ENCODE data around the gene MORN1. TPM values are rescaled to one million over a fixed set of nuclear protein-coding genes. Genes with fewer than 3 reads are reported as not detected.

Gene MORN1
- total and polyA plus RNA-seq, 2 of the 8 experiments (the other 6 are each of a cell fraction or from before 2014, with no cell fraction given) = 5.0 to 9.1 TPM

DNA sequence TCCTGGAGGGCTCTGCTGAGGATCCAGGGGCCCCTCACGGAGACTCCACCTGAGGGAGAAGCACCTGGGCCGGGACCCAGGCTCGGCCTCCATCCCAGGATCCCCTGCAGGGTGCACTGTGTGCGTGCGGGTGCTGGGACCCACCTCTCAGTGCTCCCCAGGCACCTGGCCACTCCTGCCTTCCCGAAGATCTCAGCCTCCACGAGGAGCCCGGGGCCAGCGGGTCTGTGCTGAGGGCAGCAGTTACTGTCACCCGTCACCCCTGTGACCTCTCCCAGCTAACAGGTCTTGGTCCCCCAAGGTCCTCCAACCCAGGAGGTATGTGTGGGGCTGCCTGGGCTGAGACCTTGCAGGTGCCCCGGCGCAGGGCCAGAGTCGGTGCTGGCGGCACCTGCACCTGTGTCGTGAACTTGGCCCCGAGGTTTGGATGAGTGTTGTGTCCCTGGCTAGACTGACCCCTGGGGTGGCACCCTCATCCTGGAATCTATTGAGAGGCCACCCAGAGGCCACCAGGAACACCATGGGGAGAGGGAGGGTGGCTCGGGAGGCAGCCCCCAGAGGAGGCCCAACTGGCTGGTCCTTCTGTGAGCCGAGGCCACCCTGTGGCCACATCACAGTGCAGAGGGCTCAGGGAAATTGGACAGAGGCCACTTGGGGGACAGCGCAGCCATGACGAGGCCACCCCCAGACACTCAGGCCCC is 17.7 kb downstream of the MORN1 start:
- Histone ChIP-seq H3K79me1 (ENCODE audit: low read depth, low read length) (no peaks in the 10 kb centered on the region), H2BK12ac (ENCODE audit: low read depth, low read length) (no peak overlapping the region), H4K20me1 (replicated peaks in 1 of 2; ENCODE audit: control insufficient read depth in 1 of 2, insufficient read depth in 2 of 2, low read length in 2 of 2) (no peaks in the 10 kb centered on the region), H2AFZ (ENCODE audit: low read length) (no peak overlapping the region), H3K23me2 (ENCODE audit: low read depth, low read length) (no peaks in the 10 kb centered on the region), H3K4me2 (ENCODE audit: insufficient read depth in 1 of 2, low read depth in 2 of 2, low read length in 2 of 2) (no peak overlapping the region), H3K36me3 (ENCODE audit: control insufficient read depth in 2 of 4, insufficient read depth in 4 of 4, low read length in 3 of 4) (no peaks in the 10 kb centered on the region), H3K18ac (ENCODE audit: extremely low read depth, low read length) (no peak overlapping the region), H3K9me3 (ENCODE audit: insufficient read depth in 2 of 2, low read depth in 1 of 2, low read length in 1 of 2) (no peaks in the 10 kb centered on the region), H3K4me1 (replicated peaks in 1 of 4; ENCODE audit: control insufficient read depth in 3 of 4, insufficient read depth in 4 of 4, low read length in 3 of 4) (no peaks in the 10 kb centered on the region), H2BK15ac (ENCODE audit: low read length) (no peak overlapping the region), H3K56ac (replicated peaks; ENCODE audit: insufficient read length, low read depth, low read length) (no peak overlapping the region), H2BK120ac (replicated peaks; ENCODE audit: low read depth, low read length) (no peak overlapping the region), H3K23ac (ENCODE audit: insufficient read length) (no peak overlapping the region), H4K8ac (ENCODE audit: extremely low read depth, insufficient read depth, low read length) (peak overlapping the region; percentile 68), H2BK20ac (ENCODE audit: low read length) (no peak overlapping the region), H2AK5ac (ENCODE audit: low read depth, low read length) (no peak overlapping the region), H3K14ac (ENCODE audit: insufficient read length) (no peak overlapping the region), H3K4me3 (ENCODE audit: extremely low read depth in 1 of 4, insufficient read depth in 2 of 4, low read depth in 3 of 4, low read length in 4 of 4) (no peak overlapping the region), H3K9ac (replicated peaks in 1 of 4; ENCODE audit: extremely low read depth in 1 of 4, low read depth in 3 of 4, low read length in 3 of 4) (no peak overlapping the region), H3K27me3 (replicated peaks in 1 of 4; ENCODE audit: control insufficient read depth in 3 of 4, extremely low read depth in 1 of 4, insufficient read depth in 3 of 4, low read length in 3 of 4) (no peaks in the 10 kb centered on the region), H4K91ac (replicated peaks; ENCODE audit: insufficient read length, low read length) (no peak overlapping the region), H4K5ac (ENCODE audit: insufficient read length, low read depth, low read length) (no peak overlapping the region), H2BK5ac (ENCODE audit: low read depth, low read length) (no peak overlapping the region), H3K4ac (replicated peaks; ENCODE audit: insufficient read length, low read depth, low read length) (no peak overlapping the region), H3K79me2 (ENCODE audit: control insufficient read depth in 1 of 2, insufficient read depth in 2 of 2, low read length in 2 of 2) (no peaks in the 10 kb centered on the region), H3K27ac (ENCODE audit: low read depth, low read length) (no peak overlapping the region)
- ChIA-PET CTCF (ENCODE audit: partially characterized antibody) (interaction anchor here (5.1 kb wide), 1 partner anchor 8 kb away, joined by 22 read pairs; no protein-coding TSS in a partner anchor), POLR2A (ENCODE audit: partially characterized antibody) (no interaction called here)
- FAIRE-seq = no peak
- no peak for DNase-seq (ENCODE audit: low read depth in 1 of 2, low spot score in 2 of 2)
- TF ChIP-seq SRF (IDR thresholded peaks at IDR 0.05; ENCODE audit: low read depth, low read length) = no peak
- TF ChIP-seq HDAC2 (IDR thresholded peaks at IDR 0.05; ENCODE audit: borderline replicate concordance in 1 of 2, low read depth in 2 of 2, low read length in 2 of 2) = no peak
- TF ChIP-seq EP300 (IDR thresholded peaks at IDR 0.05; ENCODE audit: borderline replicate concordance in 1 of 2, low read depth in 2 of 2, low read length in 2 of 2) = no peak
- no peak for TF ChIP-seq SIRT6 (IDR thresholded peaks at IDR 0.05; ENCODE audit: low read length)
- TF ChIP-seq EGR1 (IDR thresholded peaks at IDR 0.05; ENCODE audit: borderline replicate concordance, low read depth, low read length) = no peak
- no peak for TF ChIP-seq KDM4A (IDR thresholded peaks at IDR 0.05; ENCODE audit: low read depth, low read length, severe bottlenecking)
- TF ChIP-seq SAP30 (IDR thresholded peaks at IDR 0.05; ENCODE audit: insufficient read depth, insufficient replicate concordance, low read length) = no peak
- TF ChIP-seq SP2 (IDR thresholded peaks at IDR 0.05; ENCODE audit: low read length) = no peak
- TF ChIP-seq KDM1A (IDR thresholded peaks at IDR 0.05; ENCODE audit: borderline replicate concordance, low read length) = no peak
- no peak for TF ChIP-seq ZNF274 (IDR thresholded peaks at IDR 0.05; ENCODE audit: borderline replicate concordance, extremely low read depth, low read length)
- WGBS, 2 experiments (ENCODE audit: extremely low coverage in 1 of 2, insufficient coverage in 1 of 2, insufficient read length in 1 of 2, insufficient replicate concordance in 2 of 2, low coverage in 1 of 2, low lambda C conversion rate in 2 of 2, missing lambda C conversion rate in 1 of 2) = 92% methylated on average over 20 of the region's 20 CpGs; no CpG with 5 or more reads in 1 of the 2 experiments

Measured in H1 (cell line).